K562 (cell line): ENCODE measurements around the gene TUT7. TPM values are rescaled to one million over a fixed set of nuclear protein-coding genes. Genes with fewer than 3 reads are reported as not detected.
"Not testable (repeated sequence)": the region's sequence is repeated elsewhere in the genome, so short reads cannot be mapped to it uniquely, and the experiment has no call there.

Source experiments
- ATAC-seq: fragments of 200-7000 bp; cut with Tn5 transposase; 3 replicates; pipeline ENCODE4 v1.9.1; 2020; ENCODE audit warnings: moderate library complexity
- BruUV-seq: library from RNA; stranded (reverse); fragments of 400-500 nt; replicated peaks from 2 replicates; lab custom pipeline; 2021; lab: Mats Ljungman, UMichigan
- CTCF ChIA-PET: fragments of 300-600 bp; formaldehyde crosslinking; extraction: SDS; loops from one replicate; lab custom pipeline; 2021; ENCODE audit warnings: low intra/inter-chr PET ratio; lab: Yijun Ruan, JAX
- POLR2A ChIA-PET: fragments of 300-600, 350-650 bp; sonication (Branson Sonifier 250); formaldehyde crosslinking; extraction: SDS; loops from one replicate; lab custom pipeline; 2021; ENCODE audit warnings: antibody characterized with exemption, inconsistent platforms; lab: Yijun Ruan, JAX
- DNase-seq, 4 experiments: peaks; one replicate each; pipeline versions ENCODE4 v3.0.0 to v3.0.0-alpha.2; 2011 to 2018; ENCODE audit warnings: low spot score in 3 of 4, mixed read lengths in 3 of 4; ENCODE audit errors: extremely low read depth in 1 of 4
- FAIRE-seq: peaks from 2 replicates; lab custom pipeline; 2011; peaks lifted over from hg19 to GRCh38; lab: Jason Lieb, UNC
- H2AFZ ChIP-seq: 2 replicates; pipeline ENCODE4 v1.6.0; 2011; ENCODE audit warnings: low read depth, low read length, control low read depth, inconsistent platforms
- H3K27ac ChIP-seq: fragments of 200-600 bp; 3 replicates; pipeline ENCODE4 v1.8.0; 2011; ENCODE audit warnings: low read depth, mild to moderate bottlenecking, control low read depth, inconsistent platforms, low read length, moderate library complexity, mixed read lengths; ENCODE audit errors: extremely low read depth
- H3K27me3 ChIP-seq, 2 experiments: fragments of 300-600 bp in 1 of 2; 2 replicates in 1 of 2; 3 replicates in 1 of 2; pipeline versions ENCODE4 v1.6.0 to v1.8.0; 2011; ENCODE audit warnings: inconsistent platforms in 2 of 2, low read length in 2 of 2, mild to moderate bottlenecking in 1 of 2, mixed read lengths in 1 of 2, moderate library complexity in 1 of 2; ENCODE audit not compliant: control insufficient read depth in 2 of 2, insufficient read depth in 2 of 2
- H3K36me3 ChIP-seq: fragments of 300-600 bp; 3 replicates; pipeline ENCODE4 v1.8.0; 2011; ENCODE audit warnings: mild to moderate bottlenecking, low read length, inconsistent platforms; ENCODE audit not compliant: control insufficient read depth, insufficient read depth
- H3K4me1 ChIP-seq, 2 experiments: fragments of 200-600 bp in 1 of 2; replicated peaks in 1 of 2; 2 replicates in 1 of 2; 3 replicates in 1 of 2; pipeline versions ENCODE4 v1.5.1 to v1.8.0; 2011; ENCODE audit warnings: inconsistent platforms in 2 of 2, low read length in 2 of 2, mild to moderate bottlenecking in 1 of 2, mixed read lengths in 1 of 2, moderate library complexity in 1 of 2; ENCODE audit not compliant: control insufficient read depth in 2 of 2, insufficient read depth in 2 of 2
- H3K4me2 ChIP-seq: 2 replicates; pipeline ENCODE4 v1.6.1; 2011; ENCODE audit warnings: low read length, control low read depth, inconsistent platforms, mixed read lengths; ENCODE audit not compliant: insufficient read depth
- H3K4me3 ChIP-seq: fragments of 200-600 bp; sonication (generic), shearing (Covaris generic); 2 replicates; pipeline ENCODE4 v1.5.1; 2016; ENCODE audit warnings: control low read depth, inconsistent platforms
- H3K79me2 ChIP-seq: fragments of 200-600 bp; 3 replicates; pipeline ENCODE4 v1.8.0; 2011; ENCODE audit warnings: low read length, inconsistent platforms; ENCODE audit not compliant: control insufficient read depth, insufficient read depth
- H3K9ac ChIP-seq, 2 experiments: 2 replicates each; pipeline versions ENCODE4 v1.6.0 to v1.6.1; 2011; ENCODE audit warnings: low read depth in 2 of 2, low read length in 2 of 2, control low read depth in 1 of 2, inconsistent platforms in 1 of 2, mild to moderate bottlenecking in 1 of 2, mixed read lengths in 1 of 2; ENCODE audit not compliant: insufficient read depth in 1 of 2
- H3K9me1 ChIP-seq: one replicate; pipeline ENCODE4 v1.6.0; 2011; ENCODE audit warnings: inconsistent platforms, mild to moderate bottlenecking, low read length, moderate library complexity; ENCODE audit not compliant: control insufficient read depth, insufficient read depth
- H3K9me3 ChIP-seq: replicated peaks from 2 replicates; pipeline ENCODE4 v1.5.1; 2011; ENCODE audit warnings: low read depth, low read length, inconsistent platforms; ENCODE audit not compliant: control insufficient read depth, insufficient read depth
- H4K20me1 ChIP-seq: replicated peaks from 2 replicates; pipeline ENCODE4 v1.6.1; 2011; ENCODE audit warnings: low read length, inconsistent platforms, mixed read lengths; ENCODE audit not compliant: control insufficient read depth, insufficient read depth
- FOXK2 ChIP-seq, 2 experiments: fragments of 450-650 bp; IDR thresholded peaks in 1 of 2; conservative IDR thresholded peaks in 1 of 2; 2 replicates each; pipeline ENCODE4 v1.6.1; 2016; ENCODE audit warnings: low read depth in 2 of 2, mild to moderate bottlenecking in 1 of 2
- HDAC2 ChIP-seq: fragments of 450-650 bp; IDR thresholded peaks from 2 replicates; pipeline ENCODE4 v1.6.1; 2016; ENCODE audit warnings: mild to moderate bottlenecking
- HOMEZ ChIP-seq: fragments of 250-450 bp; sonication (Bioruptor Pico); IDR thresholded peaks from 2 replicates; pipeline ENCODE4 v1.4.0; 2020; ENCODE audit warnings: mild to moderate bottlenecking, moderate library complexity
- ZNF707 ChIP-seq: fragments of 250-450 bp; sonication (Bioruptor Pico); conservative IDR thresholded peaks from 2 replicates; pipeline ENCODE4 v1.8.0; 2022; ENCODE audit warnings: inconsistent platforms, mild to moderate bottlenecking, moderate library complexity
- WGBS: fragments of 100-300 bp; shearing (Covaris generic); methylation state at CpG from one replicate; pipeline ENCODE4 v1.1.6; 2016; ENCODE audit warnings: low coverage, mixed read lengths; ENCODE audit not compliant: insufficient coverage; ENCODE audit errors: missing lambda C conversion rate; 5-methylcytosine and 5-hydroxymethylcytosine counted together
- in situ Hi-C: fragments of 300-500 bp; cut with MboI; formaldehyde crosslinking; loops from 4 replicates; pipeline ENCODE4 v1.15.0; 2018; ENCODE audit warnings: inconsistent platforms, mixed read lengths
- intact Hi-C: fragments of 100-400 bp; cut with micrococcal nuclease; formaldehyde crosslinking; loops from 2 replicates; pipeline ENCODE4 v1.14.2; 2022
- polyA plus RNA-seq, 8 experiments: library from polyadenylated mRNA; depleted of rRNA in 4 of 8; stranded (reverse) in 5 of 8; unstranded in 3 of 8; fragments of >200 nt; fragmentation: Nextera tagmentation in 2 of 8; fragmentation: Illumina TruSeq in 1 of 8; extraction: Ambion mirVana in 2 of 8; extraction: Trizol in 1 of 8; gene quantifications; 2 replicates each; pipeline versions ENCODE4 v1.2.1 to v1.2.3, GENCODE V29; 2011 to 2014; ENCODE audit warnings: inconsistent platforms in 1 of 8, missing spikeins in 1 of 8
- total RNA-seq, 7 experiments: library from RNA; depleted of rRNA in 6 of 7; stranded (reverse); fragments of >200 nt in 6 of 7; fragmentation: Illumina TruSeq in 2 of 7; extraction: Trizol in 2 of 7; gene quantifications; 2 replicates each; pipeline versions ENCODE4 v1.2.1 to v1.2.3, GENCODE V29; 2011 to 2021; ENCODE audit warnings: low replicate concordance in 1 of 7

TUT7 gene
- total and polyA plus RNA-seq, 9 of the 15 experiments (the other 6 are each of a cell fraction or from before 2014, with no cell fraction given) = 5.9 to 26.9 (median 15.2) TPM

DNA sequence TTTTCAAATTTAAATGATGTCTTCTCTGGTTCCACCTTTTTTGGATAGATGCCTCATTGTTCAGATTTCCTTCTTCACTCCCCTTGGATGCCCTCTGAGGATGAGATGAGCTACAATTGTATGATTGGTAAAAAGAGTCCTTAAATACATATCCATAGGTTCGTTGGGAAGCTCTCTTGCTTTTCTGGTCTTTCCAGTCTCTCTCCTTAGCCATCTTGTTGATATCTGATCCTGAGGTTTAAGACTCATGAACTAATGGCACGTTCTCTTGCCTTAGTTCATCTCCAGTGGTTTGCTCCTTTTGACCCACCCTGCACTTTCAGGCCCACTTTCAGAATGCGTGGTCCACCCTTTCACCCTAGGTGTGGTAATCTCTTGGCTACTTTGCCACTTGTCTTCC, 33.2 kb upstream of the TUT7 start (continued):
- TF ChIP-seq HOMEZ (CRISPR knock-in tag) (no peak), HDAC2 (no peak), ZNF707 (CRISPR knock-in tag) (no peak), FOXK2 (conservative IDR thresholded peaks at IDR 0.05 in 1 of 2, IDR thresholded peaks at IDR 0.05 in 1 of 2; ENCODE audit: low read depth in 2 of 2) (no peak)

DNA sequence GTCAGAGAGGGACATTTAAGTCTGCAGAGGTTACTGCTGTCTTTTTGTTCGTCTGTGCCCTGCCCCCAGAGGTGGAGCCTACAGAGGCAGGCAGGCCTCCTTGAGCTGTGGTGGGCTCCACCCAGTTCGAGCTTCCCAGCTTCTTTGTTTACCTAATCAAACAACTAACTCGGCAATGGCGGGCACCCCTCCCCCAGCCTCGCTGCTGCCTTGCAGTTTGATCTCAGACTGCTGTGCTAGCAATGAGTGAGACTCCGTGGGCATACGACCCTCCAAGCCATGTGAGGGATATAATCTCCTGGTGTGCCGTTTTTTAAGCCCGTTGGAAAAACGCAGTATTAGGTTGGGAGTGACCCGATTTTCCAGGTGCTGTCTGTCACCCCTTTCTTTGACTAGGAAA, 28.8 kb upstream of the TUT7 start:
- H3K9me1 ChIP-seq, BruUV-seq, H3K79me2 ChIP-seq, H3K36me3 ChIP-seq, CTCF ChIA-PET, H3K9me3 ChIP-seq, intact Hi-C loops, ATAC-seq, H3K4me1 ChIP-seq, H3K4me2 ChIP-seq, H3K4me3 ChIP-seq, in situ Hi-C loops, H3K9ac ChIP-seq, FAIRE-seq, H4K20me1 ChIP-seq, POLR2A ChIA-PET, H3K27ac ChIP-seq, H3K27me3 ChIP-seq, DNase-seq, H2AFZ ChIP-seq: not testable (repeated sequence)
- 2% methylated on average over 10 of the region's 11 CpGs for WGBS
